PFSK-1 (cell line): Measurements from ENCODE around the gene SPINDOC.

Experiments used
- FOXP2 ChIP-seq: optimal IDR thresholded peaks from 2 replicates; pipeline ENCODE3; 2011; ENCODE audit warnings: borderline replicate concordance, control low read depth, inconsistent platforms; ENCODE audit not compliant: insufficient read depth; ENCODE audit errors: extremely low read length, extremely low read depth
- POLR2AphosphoS5 ChIP-seq: IDR thresholded peaks from 2 replicates; pipeline ENCODE4 v1.6.1; 2012; ENCODE audit warnings: low read depth, mild to moderate bottlenecking, control low read depth, low read length, moderate library complexity
- REST ChIP-seq, 2 experiments: IDR thresholded peaks; 2 replicates each; pipeline versions ENCODE4 v1.6.1 to v1.8.0; 2011 to 2012; ENCODE audit warnings: low read depth in 2 of 2, low read length in 2 of 2, control low read depth in 1 of 2, inconsistent platforms in 1 of 2, mild to moderate bottlenecking in 1 of 2, moderate library complexity in 1 of 2; ENCODE audit not compliant: insufficient read depth in 1 of 2
- SIN3A ChIP-seq: IDR thresholded peaks from 2 replicates; pipeline ENCODE4 v1.6.1; 2012; ENCODE audit warnings: mild to moderate bottlenecking, low read length, moderate library complexity, borderline replicate concordance; ENCODE audit not compliant: insufficient read depth
- TAF1 ChIP-seq: IDR thresholded peaks from 2 replicates; pipeline ENCODE4 v1.6.1; 2012; ENCODE audit warnings: low read length, control low read depth, borderline replicate concordance; ENCODE audit not compliant: insufficient read depth

The SPINDOC gene

DNA sequence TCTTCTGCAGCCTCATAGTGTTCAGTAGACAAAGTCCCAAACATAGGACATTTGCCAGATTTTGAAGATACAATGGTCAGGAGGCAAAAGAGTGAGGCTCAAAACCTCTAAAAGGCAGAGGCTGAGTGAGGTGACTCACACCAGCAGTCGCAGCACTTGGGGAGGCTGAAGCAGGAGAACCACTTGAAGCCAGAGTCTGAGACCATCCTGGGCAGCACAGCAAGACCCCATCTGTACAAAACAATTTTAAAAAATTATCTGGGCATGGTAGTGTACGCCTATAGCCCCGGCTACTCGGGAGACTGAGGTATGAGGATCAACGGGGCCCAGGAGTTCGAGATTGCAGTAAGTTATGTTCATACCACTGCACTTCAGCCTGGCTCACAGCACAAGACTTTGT is 30.5 kb upstream of the SPINDOC start:
- no peak for TF ChIP-seq SIN3A
- TF ChIP-seq POLR2AphosphoS5, result no peak
- no peak for TF ChIP-seq TAF1
- no peak for TF ChIP-seq REST (IDR thresholded peaks at IDR 0.05; ENCODE audit: insufficient read depth in 1 of 2, low read depth in 2 of 2, low read length in 2 of 2)
- TF ChIP-seq FOXP2, result no peak

DNA sequence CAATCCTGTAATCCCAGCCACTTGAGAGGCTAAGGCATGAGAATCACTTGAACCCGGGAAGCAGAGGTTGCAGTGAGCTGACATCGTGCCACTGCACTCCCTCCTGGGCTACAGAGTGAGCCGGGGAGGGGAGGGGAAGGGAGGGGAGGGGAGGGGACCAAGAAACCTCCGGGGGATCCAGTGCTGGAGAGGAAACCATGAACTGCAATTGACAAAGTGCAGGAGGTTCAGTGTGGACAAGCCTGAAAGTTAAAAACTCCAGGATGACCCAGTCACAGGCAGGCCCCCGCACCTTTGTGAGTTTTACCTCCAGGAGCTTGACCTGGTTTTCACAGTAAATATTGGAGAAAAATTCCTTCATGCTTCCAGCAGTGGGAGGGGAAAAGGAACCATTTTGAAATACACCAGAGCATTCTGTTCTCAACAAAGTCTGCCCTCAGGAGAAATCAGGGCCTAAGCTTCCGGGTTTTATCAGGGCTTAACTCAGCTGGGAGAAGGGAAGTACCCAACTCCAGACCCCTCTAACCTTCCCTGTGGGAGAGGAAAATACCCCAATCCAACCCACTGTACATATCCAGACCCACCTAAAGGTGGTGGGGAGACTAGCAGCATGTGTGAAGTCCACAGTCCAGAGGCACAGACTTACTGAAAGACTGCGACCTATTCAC is 29.2 kb upstream of the SPINDOC start:
- no peak for TF ChIP-seq FOXP2
- TF ChIP-seq TAF1, result no peak
- no peak for TF ChIP-seq REST (IDR thresholded peaks at IDR 0.05; ENCODE audit: insufficient read depth in 1 of 2, low read depth in 2 of 2, low read length in 2 of 2)
- TF ChIP-seq SIN3A, result no peak

GRCh38 chr11:63785823-63786222 is 27.4 kb upstream of the SPINDOC start:
- TF ChIP-seq REST (IDR thresholded peaks at IDR 0.05; ENCODE audit: insufficient read depth in 1 of 2, low read depth in 2 of 2, low read length in 2 of 2) (no peak), TAF1 (no peak), SIN3A (no peak), FOXP2 (no peak), POLR2AphosphoS5 (no peak)

DNA sequence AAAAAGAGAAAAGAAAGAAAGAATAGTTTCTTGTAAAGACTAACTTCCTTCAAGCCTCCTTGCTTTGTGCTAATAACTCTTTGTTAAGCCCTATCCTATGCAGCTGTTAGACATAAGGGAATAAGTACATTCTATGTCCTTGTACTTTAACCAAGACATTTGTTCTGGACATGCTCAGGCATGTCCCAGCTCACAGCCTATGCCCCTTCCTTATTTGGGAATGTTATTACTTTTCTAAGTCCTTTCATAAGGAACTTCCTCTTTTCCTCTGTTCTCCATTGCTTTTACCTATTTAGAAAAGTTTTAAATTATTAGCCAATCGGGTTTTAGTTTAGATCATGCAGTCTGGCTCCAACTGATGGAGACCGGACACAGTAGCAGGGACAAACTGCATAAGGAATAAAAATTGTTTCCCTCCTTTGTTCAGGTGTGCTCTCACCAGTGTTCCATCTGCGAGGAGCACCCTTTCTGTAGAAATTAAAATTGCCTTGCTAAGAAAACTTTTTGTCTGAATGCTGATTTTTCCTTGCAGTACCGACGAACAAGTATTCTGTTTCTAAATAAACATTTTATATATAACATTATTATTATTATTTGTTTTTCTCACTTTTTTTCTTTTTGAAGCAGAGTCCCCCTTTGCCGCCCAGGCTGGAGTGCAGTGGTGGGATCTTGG is 21.6 kb upstream of the SPINDOC start:
- TF ChIP-seq FOXP2, result no peak
- no peak for TF ChIP-seq TAF1
- no peak for TF ChIP-seq SIN3A
- TF ChIP-seq REST (IDR thresholded peaks at IDR 0.05; ENCODE audit: insufficient read depth in 1 of 2, low read depth in 2 of 2, low read length in 2 of 2), result no peak
- TF ChIP-seq POLR2AphosphoS5, result no peak
